ENCODE results near the gene UQCRC1.
A peak's percentile ranks its signal among the peaks of the same experiment; 100 is the strongest.

The UQCRC1 gene

GRCh38 chr3:48564022-48564421 lies 45.4 kb downstream of the UQCRC1 start:
- Histone ChIP-seq H3K27ac (ENCODE audit: low read depth, low read length) (peak overlapping the region; percentile 84), H3K79me2 (ENCODE audit: control insufficient read depth, insufficient read depth, low read length, unreplicated experiment) (peaks cover 2% of the 10 kb centered on the region), H3K27me3 (ENCODE audit: insufficient read depth, low read length) (no peaks in the 10 kb centered on the region), H3K4me3 (ENCODE audit: low read depth, low read length) (no peak overlapping the region; the same call in 1 of the 2 replicates), H2AFZ (ENCODE audit: low read length, unreplicated experiment) (no peak overlapping the region), H3K36me3 (ENCODE audit: insufficient read depth, low read length) (no peaks in the 10 kb centered on the region), H3K4me1 (ENCODE audit: control insufficient read depth, insufficient read depth, low read length, unreplicated experiment) (peaks cover 71% of the 10 kb centered on the region)

GRCh38 chr3:48563382-48563918 lies 46.0 kb downstream of the UQCRC1 start, which contains the start of gene UCN2:
UCN2 (minus strand) TSS chr3:48563781; CDS start chr3:48563124, 657 bp downstream.
- H3K4me1 ChIP-seq (ENCODE audit: control insufficient read depth, insufficient read depth, low read length, unreplicated experiment), result peaks cover 76% of the 10 kb centered on the region
- H2AFZ ChIP-seq (ENCODE audit: low read length, unreplicated experiment), result no peak within 1 kb of the TSS

GRCh38 chr3:48562367-48563095 lies 46.9 kb downstream of the UQCRC1 start:
- Histone ChIP-seq H3K36me3 (ENCODE audit: insufficient read depth, low read length) (no peaks in the 10 kb centered on the region), H3K4me1 (ENCODE audit: control insufficient read depth, insufficient read depth, low read length, unreplicated experiment) (peaks cover 80% of the 10 kb centered on the region), H3K4me3 (ENCODE audit: low read depth, low read length) (no peak overlapping the region), H3K27ac (ENCODE audit: low read depth, low read length) (peak overlapping the region; percentile 84), H2AFZ (ENCODE audit: low read length, unreplicated experiment) (no peak overlapping the region), H3K27me3 (ENCODE audit: insufficient read depth, low read length) (no peaks in the 10 kb centered on the region), H3K79me2 (ENCODE audit: control insufficient read depth, insufficient read depth, low read length, unreplicated experiment) (peaks cover 4% of the 10 kb centered on the region)

More at GRCh38 chr3:48563382-48563918, 46.0 kb downstream of the UQCRC1 start, which contains the start of gene UCN2:
- H3K36me3 ChIP-seq (ENCODE audit: insufficient read depth, low read length), result no peaks in the 10 kb centered on the region
- H3K79me2 ChIP-seq (ENCODE audit: control insufficient read depth, insufficient read depth, low read length, unreplicated experiment), result peaks cover 4% of the 10 kb centered on the region
- H3K4me3 ChIP-seq (ENCODE audit: low read depth, low read length), result peak within 1 kb of the TSS; percentile 16; the same call in 1 of the 2 replicates
- H3K27ac ChIP-seq (ENCODE audit: low read depth, low read length), result peak within 1 kb of the TSS; percentile 84
- H3K27me3 ChIP-seq (ENCODE audit: insufficient read depth, low read length), result no peaks in the 10 kb centered on the region

- Histone ChIP-seq H3K4me3 (ENCODE audit: low read depth, low read length) (peak overlapping the region; percentile 29), H3K27me3 (ENCODE audit: insufficient read depth, low read length) (no peaks in the 10 kb centered on the region), H3K27ac (ENCODE audit: low read depth, low read length) (peak overlapping the region; percentile 40), H3K79me2 (ENCODE audit: control insufficient read depth, insufficient read depth, low read length, unreplicated experiment) (peaks cover 7% of the 10 kb centered on the region), H3K36me3 (ENCODE audit: insufficient read depth, low read length) (no peaks in the 10 kb centered on the region), H3K4me1 (ENCODE audit: control insufficient read depth, insufficient read depth, low read length, unreplicated experiment) (peaks cover 70% of the 10 kb centered on the region), H2AFZ (ENCODE audit: low read length, unreplicated experiment) (no peak overlapping the region)
These were observed 48.3 kb downstream of the UQCRC1 start for GRCh38 chr3:48561045-48561736.

- peak overlapping the region; percentile 33 for H3K27ac ChIP-seq (ENCODE audit: low read depth, low read length)
- H3K79me2 ChIP-seq (ENCODE audit: control insufficient read depth, insufficient read depth, low read length, unreplicated experiment), result peaks cover 13% of the 10 kb centered on the region
- peak overlapping the region; percentile 29 for H3K4me3 ChIP-seq (ENCODE audit: low read depth, low read length)
- H3K36me3 ChIP-seq (ENCODE audit: insufficient read depth, low read length), result no peaks in the 10 kb centered on the region
- no peak overlapping the region for H2AFZ ChIP-seq (ENCODE audit: low read length, unreplicated experiment)
- H3K4me1 ChIP-seq (ENCODE audit: control insufficient read depth, insufficient read depth, low read length, unreplicated experiment), result peaks cover 68% of the 10 kb centered on the region
- H3K27me3 ChIP-seq (ENCODE audit: insufficient read depth, low read length), result no peaks in the 10 kb centered on the region
These were observed 48.8 kb downstream of the UQCRC1 start for GRCh38 chr3:48560648-48561018.

GRCh38 chr3:48558493-48559134 lies 50.8 kb downstream of the UQCRC1 start:
- Histone ChIP-seq H2AFZ (ENCODE audit: low read length, unreplicated experiment) (no peak overlapping the region), H3K27me3 (ENCODE audit: insufficient read depth, low read length) (no peaks in the 10 kb centered on the region), H3K36me3 (ENCODE audit: insufficient read depth, low read length) (no peaks in the 10 kb centered on the region), H3K27ac (ENCODE audit: low read depth, low read length) (no peak overlapping the region), H3K4me3 (ENCODE audit: low read depth, low read length) (no peak overlapping the region), H3K79me2 (ENCODE audit: control insufficient read depth, insufficient read depth, low read length, unreplicated experiment) (peaks cover 32% of the 10 kb centered on the region), H3K4me1 (ENCODE audit: control insufficient read depth, insufficient read depth, low read length, unreplicated experiment) (peaks cover 60% of the 10 kb centered on the region)

- H3K4me1 ChIP-seq (ENCODE audit: control insufficient read depth, insufficient read depth, low read length, unreplicated experiment), result peaks cover 49% of the 10 kb centered on the region
- H3K79me2 ChIP-seq (ENCODE audit: control insufficient read depth, insufficient read depth, low read length, unreplicated experiment), result peaks cover 46% of the 10 kb centered on the region
- no peaks in the 10 kb centered on the region for H3K27me3 ChIP-seq (ENCODE audit: insufficient read depth, low read length)
- H3K36me3 ChIP-seq (ENCODE audit: insufficient read depth, low read length), result no peaks in the 10 kb centered on the region
- H3K4me3 ChIP-seq (ENCODE audit: low read depth, low read length), result peak within 1 kb of the TSS; percentile 82
- H3K27ac ChIP-seq (ENCODE audit: low read depth, low read length), result peak within 1 kb of the TSS; percentile 67
- H2AFZ ChIP-seq (ENCODE audit: low read length, unreplicated experiment), result peak within 1 kb of the TSS; percentile 16
These were observed 52.4 kb downstream of the UQCRC1 start, which contains the start of gene PFKFB4 for GRCh38 chr3:48556796-48557626. PFKFB4 (minus strand) TSS chr3:48556803; CDS start chr3:48556777, 26 bp downstream.

- Histone ChIP-seq H3K79me2 (ENCODE audit: control insufficient read depth, insufficient read depth, low read length, unreplicated experiment) (peaks cover 50% of the 10 kb centered on the region), H3K27ac (ENCODE audit: low read depth, low read length) (no peak overlapping the region), H2AFZ (ENCODE audit: low read length, unreplicated experiment) (no peak overlapping the region), H3K36me3 (ENCODE audit: insufficient read depth, low read length) (no peaks in the 10 kb centered on the region), H3K4me1 (ENCODE audit: control insufficient read depth, insufficient read depth, low read length, unreplicated experiment) (peaks cover 42% of the 10 kb centered on the region), H3K4me3 (ENCODE audit: low read depth, low read length) (peak overlapping the region; percentile 82), H3K27me3 (ENCODE audit: insufficient read depth, low read length) (no peaks in the 10 kb centered on the region)
These were observed 53.3 kb downstream of the UQCRC1 start for GRCh38 chr3:48555949-48556795.

GRCh38 chr3:48555231-48555948 lies 54.1 kb downstream of the UQCRC1 start:
- Histone ChIP-seq H3K4me3 (ENCODE audit: low read depth, low read length) (peak overlapping the region; percentile 82), H3K4me1 (ENCODE audit: control insufficient read depth, insufficient read depth, low read length, unreplicated experiment) (peaks cover 35% of the 10 kb centered on the region), H3K27ac (ENCODE audit: low read depth, low read length) (no peak overlapping the region), H3K27me3 (ENCODE audit: insufficient read depth, low read length) (no peaks in the 10 kb centered on the region), H3K79me2 (ENCODE audit: control insufficient read depth, insufficient read depth, low read length, unreplicated experiment) (peaks cover 54% of the 10 kb centered on the region), H3K36me3 (ENCODE audit: insufficient read depth, low read length) (no peaks in the 10 kb centered on the region), H2AFZ (ENCODE audit: low read length, unreplicated experiment) (no peak overlapping the region)

Measured in ACC112 (cell line).